PC-3 (cell line): ENCODE results near the gene DENND6A. TPM values are rescaled to one million over a fixed set of nuclear protein-coding genes. Genes with fewer than 3 reads are reported as not detected.

Experiments used
- ATAC-seq: fragments of 200-7000 bp; cut with Tn5 transposase; 2 replicates; pipeline ENCODE4 v1.9.1; 2020; ENCODE audit warnings: mild to moderate bottlenecking, moderate library complexity
- BruUV-seq: library from RNA; stranded (reverse); fragments of 400-500 nt; replicated peaks from 2 replicates; lab custom pipeline; 2021; lab: Mats Ljungman, UMichigan
- CTCF ChIA-PET: fragments of 300-600 bp; sonication (Branson Sonifier 250); formaldehyde crosslinking; loops from one replicate; lab custom pipeline; 2022; ENCODE audit warnings: antibody characterized with exemption; lab: Charles Lee
- POLR2A ChIA-PET: fragments of 300-600 bp; sonication (Branson Sonifier 250); formaldehyde crosslinking; loops from one replicate; lab custom pipeline; 2022; ENCODE audit warnings: antibody characterized with exemption; ENCODE audit not compliant: unreplicated experiment; lab: Charles Lee
- DNase-seq: peaks from one replicate; pipeline ENCODE4 v3.0.0-alpha.2; 2015
- H2AFZ ChIP-seq: fragments of 300-600 bp; sonication (generic); 2 replicates; pipeline ENCODE4 v1.6.0; 2016; ENCODE audit warnings: antibody characterized with exemption, low read length
- H3F3A ChIP-seq: fragments of 300-600 bp; sonication (generic); one replicate; pipeline ENCODE4 v1.6.0; 2017; ENCODE audit warnings: antibody characterized with exemption, low read length, control low read depth, mild to moderate bottlenecking; ENCODE audit not compliant: unreplicated experiment
- H3K27ac ChIP-seq: fragments of 300-600 bp; sonication (generic); 2 replicates; pipeline ENCODE4 v1.5.1; 2016; ENCODE audit warnings: mild to moderate bottlenecking, low read length
- H3K27me3 ChIP-seq: fragments of 300-600 bp; sonication (generic); 2 replicates; pipeline ENCODE4 v1.6.1; 2016; ENCODE audit warnings: low read length, mixed read lengths
- H3K36me3 ChIP-seq: fragments of 300-600 bp; sonication (generic); 2 replicates; pipeline ENCODE4 v1.6.1; 2016; ENCODE audit warnings: low read depth, mixed run types, low read length, mixed read lengths
- H3K4me1 ChIP-seq: fragments of 300-600 bp; sonication (generic); 2 replicates; pipeline ENCODE4 v1.5.1; 2016; ENCODE audit warnings: low read length; ENCODE audit not compliant: insufficient read depth
- H3K4me2 ChIP-seq: fragments of 300-600 bp; sonication (generic); 2 replicates; pipeline ENCODE4 v1.6.0; 2016; ENCODE audit warnings: low read length
- H3K4me3 ChIP-seq: fragments of 300-600 bp; sonication (generic); 2 replicates; pipeline ENCODE4 v1.5.1; 2016; ENCODE audit warnings: mild to moderate bottlenecking, low read length, mixed read lengths
- H3K79me2 ChIP-seq: fragments of 300-600 bp; sonication (generic); 2 replicates; pipeline ENCODE4 v1.6.1; 2017; ENCODE audit warnings: low read length, mixed read lengths
- H3K9ac ChIP-seq: fragments of 300-600 bp; sonication (generic); 2 replicates; pipeline ENCODE4 v1.6.0; 2016; ENCODE audit warnings: mild to moderate bottlenecking, low read length
- H3K9me2 ChIP-seq: fragments of 300-600 bp; sonication (generic); replicated peaks from 2 replicates; pipeline ENCODE4 v1.6.1; 2016; ENCODE audit warnings: mixed run types, low read length, mixed read lengths
- H3K9me3 ChIP-seq: fragments of 300-600 bp; sonication (generic); 2 replicates; pipeline ENCODE4 v1.6.1; 2016; ENCODE audit warnings: low read length, mixed read lengths
- H4K20me1 ChIP-seq: fragments of 300-600 bp; sonication (generic); 2 replicates; pipeline ENCODE4 v1.6.1; 2016; ENCODE audit warnings: low read length, mixed read lengths
- EZH2 ChIP-seq: fragments of 300-600 bp; sonication (generic); IDR thresholded peaks from one replicate; pipeline ENCODE4 v1.6.1; 2017; ENCODE audit warnings: antibody characterized with exemption, mild to moderate bottlenecking, low read length; ENCODE audit not compliant: unreplicated experiment
- EZH2phosphoT487 ChIP-seq: fragments of 300-600 bp; sonication (generic); IDR thresholded peaks from 2 replicates; pipeline ENCODE4 v1.6.1; 2018; ENCODE audit warnings: mild to moderate bottlenecking, antibody characterized with exemption, low read length, borderline replicate concordance
- intact Hi-C: fragments of 100-400 bp; cut with micrococcal nuclease; formaldehyde crosslinking; loops from 2 replicates; pipeline ENCODE4 v1.9.0; 2023
- total RNA-seq: library from RNA; depleted of rRNA; stranded (reverse); fragments of >200 nt; gene quantifications from 2 replicates; pipeline ENCODE4 v1.2.3, GENCODE V29; 2014
- TF ChIP-seq, protein P1 (sequence below): fragments of 300-600 bp; sonication (generic); conservative IDR thresholded peaks from 2 replicates; pipeline ENCODE4 v1.5.1; 2017; ENCODE audit warnings: antibody characterized with exemption, low read depth, mild to moderate bottlenecking, low read length

The DENND6A gene
- total RNA-seq, 1 experiment from 2014 or later = 17.6 TPM

- Histone ChIP-seq H3K79me2 (peaks cover 45% of the 10 kb centered on the region), H2AFZ (no peak overlapping the region), H3K27me3 (no peaks in the 10 kb centered on the region), H3K27ac (peak overlapping the region; percentile 93; the same call in 1 of the 2 replicates), H3K4me3 (peak overlapping the region; percentile 85), H4K20me1 (peaks cover 31% of the 10 kb centered on the region), H3K36me3 (peaks cover 5% of the 10 kb centered on the region; the same call in 1 of the 2 replicates), H3K4me2 (peak overlapping the region; percentile 97), H3K9me2 (no peaks in the 10 kb centered on the region), H3F3A (no peaks in the 10 kb centered on the region), H3K9me3 (no peaks in the 10 kb centered on the region), H3K9ac (peak overlapping the region; percentile 93), H3K4me1 (peaks cover 14% of the 10 kb centered on the region)
- BruUV-seq = no TSS peak
- DNase-seq = no peak
- TF ChIP-seq EZH2phosphoT487 (no peak), EZH2 (no peak)
- TF ChIP-seq, protein P1, sequence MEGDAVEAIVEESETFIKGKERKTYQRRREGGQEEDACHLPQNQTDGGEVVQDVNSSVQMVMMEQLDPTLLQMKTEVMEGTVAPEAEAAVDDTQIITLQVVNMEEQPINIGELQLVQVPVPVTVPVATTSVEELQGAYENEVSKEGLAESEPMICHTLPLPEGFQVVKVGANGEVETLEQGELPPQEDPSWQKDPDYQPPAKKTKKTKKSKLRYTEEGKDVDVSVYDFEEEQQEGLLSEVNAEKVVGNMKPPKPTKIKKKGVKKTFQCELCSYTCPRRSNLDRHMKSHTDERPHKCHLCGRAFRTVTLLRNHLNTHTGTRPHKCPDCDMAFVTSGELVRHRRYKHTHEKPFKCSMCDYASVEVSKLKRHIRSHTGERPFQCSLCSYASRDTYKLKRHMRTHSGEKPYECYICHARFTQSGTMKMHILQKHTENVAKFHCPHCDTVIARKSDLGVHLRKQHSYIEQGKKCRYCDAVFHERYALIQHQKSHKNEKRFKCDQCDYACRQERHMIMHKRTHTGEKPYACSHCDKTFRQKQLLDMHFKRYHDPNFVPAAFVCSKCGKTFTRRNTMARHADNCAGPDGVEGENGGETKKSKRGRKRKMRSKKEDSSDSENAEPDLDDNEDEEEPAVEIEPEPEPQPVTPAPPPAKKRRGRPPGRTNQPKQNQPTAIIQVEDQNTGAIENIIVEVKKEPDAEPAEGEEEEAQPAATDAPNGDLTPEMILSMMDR = no peak
- POLR2A ChIA-PET = no interaction called here
- CTCF ChIA-PET = no interaction called here
- ATAC-seq = no peak
- intact Hi-C loops = loop anchor here (5.0 to 10.0 kb wide), 2 partner anchors 93 to 424 kb away; partner anchors contain the start of gene DENND6A
Measured at GRCh38 chr3:57598765-57599360, 94.0 kb downstream of the DENND6A start.

DNA sequence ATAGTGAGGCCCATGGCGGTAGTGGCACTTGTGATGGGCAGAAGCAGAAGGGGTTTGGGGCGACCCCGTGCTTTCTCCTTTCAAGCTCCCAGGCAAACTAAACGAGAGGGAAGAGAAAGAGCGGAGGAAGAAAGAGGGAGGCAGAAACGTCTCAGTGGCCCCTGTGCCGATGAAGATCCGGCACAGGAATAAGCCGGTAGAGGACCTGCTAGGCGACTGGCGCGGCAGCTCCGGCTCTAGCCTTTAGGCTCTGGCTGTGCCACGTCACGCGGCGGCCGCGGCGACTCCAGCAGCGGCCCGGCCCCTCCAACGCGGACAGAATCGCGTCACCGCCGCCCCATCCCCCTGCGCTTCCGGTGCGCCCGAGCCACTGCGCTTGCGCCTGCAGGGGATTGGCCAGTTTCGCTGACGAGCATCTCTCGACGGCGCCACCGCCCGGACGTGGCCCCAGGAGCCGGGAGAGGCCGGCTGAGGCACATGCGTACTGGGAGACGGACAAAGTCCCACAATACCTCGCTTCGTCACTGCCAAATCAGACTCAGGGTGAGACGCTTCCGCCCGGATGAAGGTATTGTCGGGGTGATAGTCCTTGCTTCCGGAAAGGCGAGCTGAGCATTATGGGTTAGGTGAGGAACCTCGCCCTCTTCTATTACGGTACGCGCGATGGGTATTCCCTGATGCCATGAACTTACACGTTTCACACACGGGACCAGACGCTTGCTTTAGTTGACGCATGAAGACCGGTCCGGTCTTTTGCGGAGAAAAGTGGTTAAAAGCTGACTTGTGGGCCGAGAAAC is 95.6 kb downstream of the DENND6A start, which contains the start of gene ARF4:
ARF4 (minus strand) TSS at position 218 of the 797 bp plus-strand sequence; CDS start at position 14, 204 bp downstream.
- ATAC-seq = peak; percentile 87
- Histone ChIP-seq H3K9me3 (no peaks in the 10 kb centered on the region), H3K4me3 (peak within 1 kb of the TSS; percentile 99), H4K20me1 (peaks cover 44% of the 10 kb centered on the region), H3K9me2 (no peaks in the 10 kb centered on the region), H3K4me1 (peaks cover 28% of the 10 kb centered on the region), H2AFZ (peak within 1 kb of the TSS; percentile 96), H3K79me2 (peaks cover 60% of the 10 kb centered on the region), H3K27me3 (no peaks in the 10 kb centered on the region), H3K9ac (peak within 1 kb of the TSS; percentile 98), H3K36me3 (peaks cover 5% of the 10 kb centered on the region; the same call in 1 of the 2 replicates), H3F3A (no peaks in the 10 kb centered on the region), H3K27ac (peak within 1 kb of the TSS; percentile 93), H3K4me2 (peak within 1 kb of the TSS; percentile 97)
- BruUV-seq = no TSS peak
- ChIA-PET POLR2A (interaction anchor here (0.5 to 0.8 kb wide), 6 partner anchors 118 to 583 kb away, joined by 3 to 6 read pairs (median 4); partner anchors contain the start of gene SLMAP), CTCF (interaction anchor here (0.5 to 0.6 kb wide), 2 partner anchors 292 to 710 kb away, joined by 3 to 5 read pairs; no protein-coding TSS in a partner anchor)
- intact Hi-C loops = loop anchor here (1.0 to 10.0 kb wide), 5 partner anchors 15 to 423 kb away; partner anchors contain the start of genes DENND6A and PDE12
- peak; percentile 99 for DNase-seq
- TF ChIP-seq EZH2 = no peak
- no peak for TF ChIP-seq EZH2phosphoT487
- TF ChIP-seq, protein P1 = 0 out of 2 replicates have a peak, but pooled peaks have one; percentile 24
